GM15510 (cell line): Measurements from ENCODE around the gene SLX9.

ENCODE experiments used
- POLR2A ChIP-seq: IDR thresholded peaks from 3 replicates; pipeline ENCODE4 v1.6.1; 2011; ENCODE audit warnings: borderline replicate concordance; ENCODE audit not compliant: insufficient read length; ENCODE audit errors: extremely low read depth

The SLX9 gene

DNA sequence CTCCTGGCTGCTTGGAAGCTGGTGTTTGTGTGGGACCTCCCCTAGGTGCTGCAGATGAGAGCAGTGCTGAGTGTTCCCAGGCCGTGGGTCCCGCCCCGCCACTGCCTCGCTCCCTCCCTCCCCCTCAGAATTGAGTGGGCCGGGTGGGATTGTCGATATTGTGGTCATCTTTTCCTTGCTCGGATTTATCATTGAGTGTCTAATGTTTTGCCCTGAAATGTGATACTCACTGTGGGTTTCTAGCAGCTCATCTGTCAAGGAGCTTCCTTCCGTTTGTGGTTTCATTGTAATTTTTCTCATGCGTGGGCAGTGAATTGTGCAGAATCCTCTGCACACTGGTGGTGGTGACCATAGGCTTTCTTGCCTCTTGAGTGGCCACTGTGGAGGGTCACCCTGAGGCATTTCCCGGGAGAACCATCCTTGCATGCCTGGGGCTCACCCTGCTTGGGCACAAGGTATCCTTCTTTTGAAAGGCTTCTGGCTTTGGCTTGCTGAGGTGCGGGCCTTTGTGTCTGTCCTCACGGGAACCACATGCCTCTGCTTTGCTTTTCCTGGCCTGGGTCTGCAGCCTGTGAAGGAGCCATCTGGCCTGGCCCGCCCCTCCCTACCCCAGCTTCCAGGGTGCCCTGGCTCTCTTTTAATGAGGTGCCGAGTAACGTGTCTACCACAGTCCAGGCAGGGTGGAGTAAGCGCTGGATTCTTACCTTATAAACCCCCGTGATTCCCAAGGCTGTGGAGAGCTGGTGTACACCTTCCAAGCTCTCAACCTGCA lies 25.6 kb downstream of the SLX9 start:
- TF ChIP-seq POLR2A, result no peak

DNA sequence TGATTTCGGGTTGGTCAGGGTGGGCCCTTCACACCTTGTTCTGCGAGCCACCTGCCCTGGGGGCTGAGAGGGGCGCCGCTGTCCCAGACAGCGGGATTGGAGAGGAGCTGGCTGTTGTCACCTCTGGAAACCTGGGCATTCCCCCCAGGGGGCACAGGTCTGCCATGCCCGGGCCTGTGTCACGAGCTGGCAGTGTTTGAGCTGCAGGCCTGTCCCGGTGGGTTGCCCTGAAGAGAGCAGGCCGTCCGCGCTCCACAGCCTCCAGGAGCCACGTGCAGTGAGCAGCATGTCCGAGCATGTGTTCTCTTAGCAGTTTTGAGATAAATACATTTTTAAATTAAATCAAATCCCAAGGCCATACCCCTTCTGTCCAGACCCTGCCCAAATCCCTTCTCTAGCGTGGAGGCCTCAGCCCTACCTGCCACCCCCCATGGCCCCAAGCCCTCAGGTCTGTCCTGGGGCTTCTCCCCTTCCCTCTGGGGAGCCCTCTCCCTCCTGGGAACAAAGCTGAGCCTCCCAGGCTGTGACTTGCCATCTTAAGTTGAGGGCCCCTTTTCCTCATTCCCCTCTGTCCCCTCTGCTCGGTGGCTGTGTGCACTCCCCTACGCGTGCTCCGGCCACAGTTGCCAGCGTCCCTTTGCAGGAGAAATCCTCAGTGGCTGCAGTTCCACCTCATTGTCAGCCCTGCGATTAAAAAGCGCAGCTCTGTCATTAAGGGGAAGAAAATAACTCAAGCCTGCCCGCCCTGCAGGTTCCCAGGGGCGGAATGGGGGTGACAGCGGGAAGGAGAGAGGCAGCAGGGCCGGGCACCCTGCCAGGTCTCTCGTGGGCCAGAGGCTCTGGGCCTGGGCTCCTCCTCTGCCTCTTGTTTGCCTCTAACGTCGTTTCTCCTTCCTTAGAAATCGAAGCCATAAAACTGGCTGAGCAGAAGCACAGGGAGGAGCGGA lies 26.6 kb downstream of the SLX9 start:
- no peak for TF ChIP-seq POLR2A

DNA sequence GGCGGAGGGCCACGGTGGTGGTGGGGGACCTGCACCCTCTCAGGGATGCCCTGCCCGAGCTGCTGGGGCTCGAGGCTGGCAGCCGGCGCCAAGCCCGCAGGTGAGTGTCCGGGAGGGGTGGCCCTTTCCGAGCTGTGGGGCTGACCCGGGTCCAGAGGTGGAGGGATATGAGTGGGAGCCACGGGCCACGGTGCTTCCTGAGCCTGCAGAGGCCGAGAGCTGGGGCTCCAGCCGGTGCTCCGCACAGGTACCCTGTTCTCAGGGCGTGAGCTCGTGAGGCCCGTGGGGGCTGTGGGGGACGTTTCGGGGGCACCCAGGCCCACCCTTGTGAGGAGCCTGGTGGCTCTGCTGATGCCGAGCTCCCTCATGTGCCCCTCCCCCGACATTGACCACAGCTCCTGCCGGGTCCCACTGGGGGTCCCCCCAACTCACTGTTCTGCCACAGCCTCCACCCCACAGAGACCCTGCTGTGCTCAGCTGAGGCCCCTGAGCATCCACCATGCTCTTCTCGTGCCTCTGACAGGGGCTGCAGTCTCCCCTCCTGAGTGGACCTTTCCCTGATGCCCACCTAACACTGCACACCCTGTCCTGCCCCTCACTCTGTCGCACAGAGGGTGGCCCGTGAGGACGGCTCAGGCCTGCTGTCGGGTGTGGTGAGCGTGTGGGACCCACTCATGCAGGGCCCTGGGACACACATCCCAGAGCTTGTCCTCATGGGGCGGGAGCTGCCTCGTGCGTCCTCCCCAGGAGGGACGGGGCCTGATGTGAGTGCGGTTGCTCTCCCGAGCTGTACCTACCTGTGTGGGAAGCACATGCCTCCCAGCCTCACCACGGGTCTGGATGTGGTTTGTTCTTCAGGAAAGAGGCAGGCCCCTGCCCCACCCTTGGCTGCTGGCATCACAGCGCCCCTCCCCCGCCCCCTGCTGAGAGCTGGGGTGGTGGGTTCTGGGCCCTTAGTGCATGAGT lies 27.5 kb downstream of the SLX9 start:
- TF ChIP-seq POLR2A, result no peak

DNA sequence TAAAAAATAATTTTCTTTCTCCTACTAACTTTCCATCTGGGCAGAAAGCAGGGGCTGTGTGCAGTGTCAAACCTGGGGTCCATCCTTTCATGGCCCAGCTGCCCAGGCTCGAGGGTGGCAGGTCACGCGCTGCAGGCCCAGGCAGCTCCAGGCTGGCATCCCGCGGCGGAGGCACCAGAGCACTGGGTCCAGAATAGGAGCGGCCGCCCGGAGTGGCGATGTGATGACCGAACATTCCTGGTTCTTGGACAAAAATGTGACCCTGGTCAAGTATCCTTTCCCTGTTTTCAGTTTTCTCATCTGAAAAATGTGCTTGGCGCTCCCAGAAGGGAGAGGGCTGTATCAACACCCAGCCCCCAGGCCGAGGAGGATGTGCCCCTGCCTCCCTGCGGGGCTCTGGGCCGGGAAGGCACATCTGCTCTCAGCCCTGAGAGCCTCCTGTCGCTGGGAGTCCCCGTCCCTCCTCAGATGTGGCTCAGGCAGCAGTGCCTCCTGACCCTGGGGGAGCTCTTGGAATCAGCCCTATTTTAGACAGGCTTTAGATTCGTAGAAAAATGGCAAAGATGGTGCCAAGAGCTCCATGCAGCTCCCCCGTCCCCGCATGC lies 29.3 kb downstream of the SLX9 start:
- TF ChIP-seq POLR2A, result no peak

DNA sequence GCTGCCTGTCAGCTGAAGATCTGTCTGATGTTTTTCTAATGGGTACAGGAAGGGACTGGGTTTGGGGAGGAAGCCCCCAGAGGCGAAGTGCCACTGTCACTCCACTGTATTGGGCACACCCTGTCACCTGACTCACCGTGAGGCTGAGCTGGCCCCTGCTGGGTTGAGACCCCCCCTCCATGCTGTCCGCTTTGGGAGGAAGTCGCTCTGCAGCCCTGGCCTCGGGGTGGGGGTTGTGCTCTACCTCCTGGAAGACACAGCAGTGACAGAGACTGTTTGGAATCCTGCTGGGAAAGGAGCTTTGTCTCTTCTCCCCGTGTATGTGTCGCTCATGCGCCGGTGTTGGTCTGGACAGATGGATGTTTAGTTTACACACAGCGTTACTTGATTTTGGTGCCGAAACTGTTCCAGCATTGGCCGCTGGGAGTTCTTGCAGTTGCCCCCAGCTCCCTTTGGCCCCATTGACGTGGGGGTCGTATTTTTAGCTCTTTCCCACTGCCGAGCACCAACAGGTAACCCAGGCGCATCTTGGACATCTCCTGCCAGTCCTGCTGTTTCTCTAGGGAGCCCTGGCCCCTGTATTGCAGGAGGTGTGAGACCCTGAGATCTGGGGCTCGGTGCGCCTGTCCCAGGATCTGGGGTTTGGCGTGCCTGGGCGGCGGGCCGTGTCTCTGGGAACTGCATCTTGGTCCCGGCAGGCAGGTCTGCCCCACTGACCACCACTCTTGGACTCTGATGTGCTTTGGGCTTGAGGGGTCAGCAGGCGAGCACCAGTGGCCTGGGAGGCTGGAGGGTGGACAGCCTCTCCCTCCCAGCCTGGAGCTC lies 30.3 kb downstream of the SLX9 start:
- no peak for TF ChIP-seq POLR2A

DNA sequence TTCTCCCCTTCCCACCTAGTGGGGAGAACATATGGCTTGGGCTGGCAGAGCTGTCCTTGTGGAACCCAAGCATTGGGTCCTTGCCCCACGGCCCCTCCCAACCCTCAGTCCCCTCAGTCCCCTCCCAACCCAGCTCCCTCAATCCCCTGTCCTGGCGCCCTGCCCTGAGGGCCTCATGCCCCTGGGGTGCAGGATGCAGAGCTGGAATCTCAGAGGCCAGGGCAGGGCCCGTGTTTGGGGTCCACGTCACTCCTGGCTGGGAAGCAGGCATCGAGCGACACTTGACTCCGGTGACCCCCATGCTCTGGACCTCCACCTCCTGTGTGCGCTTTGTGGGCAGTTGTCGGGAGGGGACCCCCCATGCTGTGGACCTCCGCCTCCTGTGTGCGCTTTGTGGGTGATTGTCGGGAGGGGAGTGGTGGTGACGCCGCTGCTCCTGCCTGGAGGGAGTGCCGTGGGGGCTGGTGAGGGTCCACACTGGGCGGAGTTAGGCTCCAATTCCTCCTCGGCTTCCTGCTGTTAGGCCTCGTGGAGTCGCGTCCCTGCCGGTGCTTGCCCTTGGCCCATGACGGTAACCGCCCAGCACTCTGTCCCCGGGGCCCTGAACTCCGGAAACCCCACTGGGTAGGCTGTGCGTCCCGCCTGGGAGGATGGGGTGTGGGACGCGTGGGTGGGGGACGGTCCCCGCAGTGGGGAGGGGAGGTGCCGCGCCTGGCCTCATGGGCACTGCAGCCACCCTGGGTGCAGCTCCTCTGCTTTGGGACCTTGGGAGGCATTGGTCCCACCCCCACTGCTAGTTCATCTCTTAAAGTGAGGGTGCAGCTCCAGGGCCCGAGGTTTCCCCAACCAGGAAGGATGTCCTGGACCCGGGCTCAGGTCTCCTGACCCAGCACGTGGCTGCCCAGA lies 31.2 kb downstream of the SLX9 start:
- no peak for TF ChIP-seq POLR2A

DNA sequence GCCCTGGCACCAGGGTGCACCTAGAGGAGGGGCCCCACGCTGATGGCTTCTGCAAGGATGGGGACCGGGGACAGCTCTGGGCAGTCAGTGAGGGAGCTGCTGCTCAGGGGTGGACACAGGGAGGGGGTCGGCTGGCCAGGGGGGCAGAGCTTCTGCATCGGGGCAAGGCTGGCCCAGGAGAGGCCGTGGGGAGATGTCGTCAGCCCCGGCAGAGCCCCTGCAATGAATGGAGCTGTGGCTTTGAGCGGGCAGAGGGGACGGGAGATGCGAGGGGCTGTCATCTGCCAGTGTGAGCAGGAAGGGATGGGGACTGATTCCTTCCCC lies 31.8 kb downstream of the SLX9 start:
- no peak for TF ChIP-seq POLR2A

DNA sequence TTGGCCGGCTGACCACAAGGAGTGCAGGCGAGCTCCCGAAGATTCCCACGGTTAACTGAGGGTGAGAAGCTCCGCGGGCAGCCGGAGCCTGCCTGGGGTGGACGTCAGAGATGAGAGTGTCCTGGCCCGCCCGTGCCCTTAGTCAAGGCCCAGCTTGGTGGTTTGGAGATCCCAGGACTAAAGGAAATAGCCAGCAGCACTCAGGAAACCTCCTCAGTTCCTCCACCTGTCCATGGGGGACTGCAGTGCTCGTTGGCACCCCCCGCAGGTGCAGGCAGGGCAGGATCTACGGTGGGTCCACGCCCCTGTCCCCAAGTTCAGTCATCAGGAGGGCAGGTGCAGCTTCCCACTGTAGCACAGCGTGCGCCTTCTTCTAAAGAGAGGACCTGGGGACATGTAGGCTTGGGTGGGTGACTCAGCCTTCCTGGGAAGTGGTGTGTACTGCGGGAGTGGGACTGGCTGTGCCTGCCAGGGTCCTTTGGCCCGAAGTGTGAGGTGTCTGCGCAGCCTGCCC lies 32.5 kb downstream of the SLX9 start:
- TF ChIP-seq POLR2A, result no peak

DNA sequence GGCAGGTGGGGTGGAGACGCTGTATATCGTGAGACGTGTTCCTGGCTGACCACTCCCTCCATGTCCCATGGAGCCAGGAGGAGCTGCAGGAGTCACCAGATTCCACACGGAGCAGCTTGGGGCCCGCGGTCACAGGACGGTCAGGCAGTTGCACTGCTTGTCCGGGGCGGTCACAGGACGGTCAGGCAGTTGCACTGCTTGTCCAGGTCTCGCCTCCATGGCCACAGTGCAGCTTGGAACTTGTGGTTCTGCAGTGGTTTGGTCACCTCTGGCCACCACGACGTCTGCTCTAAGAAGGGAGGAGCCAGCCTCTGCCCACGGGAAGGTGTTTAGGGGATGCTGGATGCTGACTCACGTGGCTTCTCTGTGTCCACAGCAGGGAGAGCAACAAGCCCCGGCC lies 33.0 kb downstream of the SLX9 start:
- no peak for TF ChIP-seq POLR2A

DNA sequence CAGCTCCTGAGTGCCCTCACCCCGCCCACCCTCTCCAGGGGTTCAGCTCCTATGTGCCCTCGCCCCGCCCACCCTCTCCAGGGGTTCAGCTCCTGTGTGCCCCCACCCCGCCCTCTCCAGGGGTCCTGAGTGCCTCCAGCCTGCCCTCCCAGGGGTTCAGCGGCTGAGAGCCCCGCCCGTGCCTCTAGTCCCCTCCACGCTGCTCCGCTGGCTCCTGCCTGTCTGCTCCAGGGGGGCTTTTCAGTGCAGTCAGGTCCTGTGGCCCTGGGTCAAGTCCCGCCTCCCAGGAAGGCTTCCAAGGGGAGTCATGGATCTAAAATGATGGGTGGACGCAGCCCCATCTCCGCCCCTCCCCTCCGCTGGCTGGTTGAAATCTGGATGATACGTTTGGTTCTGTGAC lies 33.8 kb downstream of the SLX9 start:
- no peak for TF ChIP-seq POLR2A

DNA sequence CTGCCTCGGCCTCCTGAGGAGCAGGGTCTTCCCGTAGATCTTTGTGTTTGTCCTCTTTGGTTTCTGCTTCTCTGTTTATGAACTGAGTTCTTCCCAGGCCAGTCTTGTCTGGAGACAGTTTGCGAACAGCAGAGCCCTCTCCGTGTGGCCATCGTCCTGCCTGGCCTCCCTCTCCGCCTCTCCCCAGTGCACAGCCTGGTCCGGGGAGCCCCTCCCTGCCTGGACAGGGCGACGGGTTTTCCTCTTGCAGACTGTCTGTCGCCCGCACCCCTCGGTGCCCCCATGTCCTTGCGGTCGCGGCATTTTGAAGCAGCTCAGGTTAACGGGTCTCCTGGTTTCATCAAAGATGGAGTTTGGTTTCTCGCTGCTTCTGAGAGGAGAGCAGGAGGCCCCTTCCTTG lies 34.8 kb downstream of the SLX9 start:
- TF ChIP-seq POLR2A, result no peak
